K562 (cell line): ENCODE measurements around the gene NKIRAS2. TPM values are rescaled to one million over a fixed set of nuclear protein-coding genes. Genes with fewer than 3 reads are reported as not detected.

Source experiments
- ATAC-seq: fragments of 200-7000 bp; cut with Tn5 transposase; 3 replicates; pipeline ENCODE4 v1.9.1; 2020; ENCODE audit warnings: moderate library complexity
- BruUV-seq: library from RNA; stranded (reverse); fragments of 400-500 nt; replicated peaks from 2 replicates; lab custom pipeline; 2021; lab: Mats Ljungman, UMichigan
- CTCF ChIA-PET: fragments of 300-600 bp; formaldehyde crosslinking; extraction: SDS; loops from one replicate; lab custom pipeline; 2021; ENCODE audit warnings: low intra/inter-chr PET ratio; lab: Yijun Ruan, JAX
- POLR2A ChIA-PET: fragments of 300-600, 350-650 bp; sonication (Branson Sonifier 250); formaldehyde crosslinking; extraction: SDS; loops from one replicate; lab custom pipeline; 2021; ENCODE audit warnings: antibody characterized with exemption, inconsistent platforms; lab: Yijun Ruan, JAX
- DNase-seq, 4 experiments: peaks; one replicate each; pipeline versions ENCODE4 v3.0.0 to v3.0.0-alpha.2; 2011 to 2018; ENCODE audit warnings: low spot score in 3 of 4, mixed read lengths in 3 of 4; ENCODE audit errors: extremely low read depth in 1 of 4
- FAIRE-seq: peaks from 2 replicates; lab custom pipeline; 2011; peaks lifted over from hg19 to GRCh38; lab: Jason Lieb, UNC
- H2AFZ ChIP-seq: 2 replicates; pipeline ENCODE4 v1.6.0; 2011; ENCODE audit warnings: low read depth, low read length, control low read depth, inconsistent platforms
- H3K27ac ChIP-seq: fragments of 200-600 bp; 3 replicates; pipeline ENCODE4 v1.8.0; 2011; ENCODE audit warnings: low read depth, mild to moderate bottlenecking, control low read depth, inconsistent platforms, low read length, moderate library complexity, mixed read lengths; ENCODE audit errors: extremely low read depth
- H3K27me3 ChIP-seq, 2 experiments: fragments of 300-600 bp in 1 of 2; 2 replicates in 1 of 2; 3 replicates in 1 of 2; pipeline versions ENCODE4 v1.6.0 to v1.8.0; 2011; ENCODE audit warnings: inconsistent platforms in 2 of 2, low read length in 2 of 2, mild to moderate bottlenecking in 1 of 2, mixed read lengths in 1 of 2, moderate library complexity in 1 of 2; ENCODE audit not compliant: control insufficient read depth in 2 of 2, insufficient read depth in 2 of 2
- H3K36me3 ChIP-seq: fragments of 300-600 bp; 3 replicates; pipeline ENCODE4 v1.8.0; 2011; ENCODE audit warnings: mild to moderate bottlenecking, low read length, inconsistent platforms; ENCODE audit not compliant: control insufficient read depth, insufficient read depth
- H3K4me1 ChIP-seq, 2 experiments: fragments of 200-600 bp in 1 of 2; replicated peaks in 1 of 2; 2 replicates in 1 of 2; 3 replicates in 1 of 2; pipeline versions ENCODE4 v1.5.1 to v1.8.0; 2011; ENCODE audit warnings: inconsistent platforms in 2 of 2, low read length in 2 of 2, mild to moderate bottlenecking in 1 of 2, mixed read lengths in 1 of 2, moderate library complexity in 1 of 2; ENCODE audit not compliant: control insufficient read depth in 2 of 2, insufficient read depth in 2 of 2
- H3K4me2 ChIP-seq: 2 replicates; pipeline ENCODE4 v1.6.1; 2011; ENCODE audit warnings: low read length, control low read depth, inconsistent platforms, mixed read lengths; ENCODE audit not compliant: insufficient read depth
- H3K4me3 ChIP-seq: fragments of 200-600 bp; sonication (generic), shearing (Covaris generic); 2 replicates; pipeline ENCODE4 v1.5.1; 2016; ENCODE audit warnings: control low read depth, inconsistent platforms
- H3K79me2 ChIP-seq: fragments of 200-600 bp; 3 replicates; pipeline ENCODE4 v1.8.0; 2011; ENCODE audit warnings: low read length, inconsistent platforms; ENCODE audit not compliant: control insufficient read depth, insufficient read depth
- H3K9ac ChIP-seq, 2 experiments: 2 replicates each; pipeline versions ENCODE4 v1.6.0 to v1.6.1; 2011; ENCODE audit warnings: low read depth in 2 of 2, low read length in 2 of 2, control low read depth in 1 of 2, inconsistent platforms in 1 of 2, mild to moderate bottlenecking in 1 of 2, mixed read lengths in 1 of 2; ENCODE audit not compliant: insufficient read depth in 1 of 2
- H3K9me1 ChIP-seq: one replicate; pipeline ENCODE4 v1.6.0; 2011; ENCODE audit warnings: inconsistent platforms, mild to moderate bottlenecking, low read length, moderate library complexity; ENCODE audit not compliant: control insufficient read depth, insufficient read depth
- H3K9me3 ChIP-seq: replicated peaks from 2 replicates; pipeline ENCODE4 v1.5.1; 2011; ENCODE audit warnings: low read depth, low read length, inconsistent platforms; ENCODE audit not compliant: control insufficient read depth, insufficient read depth
- H4K20me1 ChIP-seq: replicated peaks from 2 replicates; pipeline ENCODE4 v1.6.1; 2011; ENCODE audit warnings: low read length, inconsistent platforms, mixed read lengths; ENCODE audit not compliant: control insufficient read depth, insufficient read depth
- POLR2A ChIP-seq: fragments of 450-650 bp; conservative IDR thresholded peaks from 2 replicates; pipeline ENCODE4 v1.6.1; 2016
- POLR2AphosphoS5 ChIP-seq: IDR thresholded peaks from 2 replicates; pipeline ENCODE4 v1.6.1; 2011; ENCODE audit warnings: mild to moderate bottlenecking, low read depth, low read length, moderate library complexity; ENCODE audit not compliant: control insufficient read depth, insufficient read depth
- POLR2G ChIP-seq: fragments of 200-400 bp; formaldehyde crosslinking; IDR thresholded peaks from 2 replicates; pipeline ENCODE4 v1.6.1; 2017; ENCODE audit warnings: low read depth, mild to moderate bottlenecking, antibody characterized with exemption, low read length, moderate library complexity
- RBFOX2 ChIP-seq: fragments of 200-400 bp; formaldehyde crosslinking; IDR thresholded peaks from 2 replicates; pipeline ENCODE4 v1.6.1; 2017; ENCODE audit warnings: low read depth, mild to moderate bottlenecking, low read length, moderate library complexity
- RBM22 ChIP-seq: fragments of 200-400 bp; formaldehyde crosslinking; IDR thresholded peaks from 2 replicates; pipeline ENCODE4 v1.6.1; 2018; ENCODE audit warnings: low read length, low read depth; ENCODE audit not compliant: poor library complexity, severe bottlenecking
- SOX6 ChIP-seq: fragments of 450-650 bp; IDR thresholded peaks from 2 replicates; pipeline ENCODE4 v1.6.1; 2014; ENCODE audit warnings: mild to moderate bottlenecking
- SUPT5H ChIP-seq: fragments of 450-650 bp; IDR thresholded peaks from 2 replicates; pipeline ENCODE4 v1.6.1; 2016
- ZBTB26 ChIP-seq: fragments of 450-650 bp; formaldehyde crosslinking; IDR thresholded peaks from 2 replicates; pipeline ENCODE4 v1.4.0; 2022; ENCODE audit warnings: missing genetic modification characterization
- WGBS: fragments of 100-300 bp; shearing (Covaris generic); methylation state at CpG from one replicate; pipeline ENCODE4 v1.1.6; 2016; ENCODE audit warnings: low coverage, mixed read lengths; ENCODE audit not compliant: insufficient coverage; ENCODE audit errors: missing lambda C conversion rate; 5-methylcytosine and 5-hydroxymethylcytosine counted together
- in situ Hi-C: fragments of 300-500 bp; cut with MboI; formaldehyde crosslinking; loops from 4 replicates; pipeline ENCODE4 v1.15.0; 2018; ENCODE audit warnings: inconsistent platforms, mixed read lengths
- intact Hi-C: fragments of 100-400 bp; cut with micrococcal nuclease; formaldehyde crosslinking; loops from 2 replicates; pipeline ENCODE4 v1.14.2; 2022
- polyA plus RNA-seq, 8 experiments: library from polyadenylated mRNA; depleted of rRNA in 4 of 8; stranded (reverse) in 5 of 8; unstranded in 3 of 8; fragments of >200 nt; fragmentation: Nextera tagmentation in 2 of 8; fragmentation: Illumina TruSeq in 1 of 8; extraction: Ambion mirVana in 2 of 8; extraction: Trizol in 1 of 8; gene quantifications; 2 replicates each; pipeline versions ENCODE4 v1.2.1 to v1.2.3, GENCODE V29; 2011 to 2014; ENCODE audit warnings: inconsistent platforms in 1 of 8, missing spikeins in 1 of 8
- total RNA-seq, 7 experiments: library from RNA; depleted of rRNA in 6 of 7; stranded (reverse); fragments of >200 nt in 6 of 7; fragmentation: Illumina TruSeq in 2 of 7; extraction: Trizol in 2 of 7; gene quantifications; 2 replicates each; pipeline versions ENCODE4 v1.2.1 to v1.2.3, GENCODE V29; 2011 to 2021; ENCODE audit warnings: low replicate concordance in 1 of 7

NKIRAS2 gene
- total and polyA plus RNA-seq, 9 of the 15 experiments (the other 6 are each of a cell fraction or from before 2014, with no cell fraction given) = 10.1 to 65.5 (median 29.8) TPM

- H3K9ac ChIP-seq = peak overlapping the region in 1 of 2 experiments; percentile 80; a peak in 2 of 4 replicates
- DNase-seq (no peak), FAIRE-seq (peak; percentile 29), ATAC-seq (no peak; the same call in 1 of the 3 replicates)
- no peaks in the 10 kb centered on the region; the same call in 1 of the 2 replicates for H4K20me1 ChIP-seq
- peaks cover 4% of the 10 kb centered on the region; the same call in 2 of the 3 replicates for H3K79me2 ChIP-seq
- H3K27ac ChIP-seq = no peak overlapping the region; the same call in 2 of the 3 replicates
- in situ Hi-C loops = no loop called here
- H3K36me3 ChIP-seq = peaks cover 85% of the 10 kb centered on the region
- ChIA-PET CTCF (no interaction called here), POLR2A (interaction anchor here (0.7 to 2.1 kb wide), 9 partner anchors 9 to 141 kb away, joined by 3 to 6 read pairs (median 4); no protein-coding TSS in a partner anchor)
- intact Hi-C loops = no loop called here
- no peaks in the 10 kb centered on the region for H3K27me3 ChIP-seq
- H3K9me1 ChIP-seq = no peaks in the 10 kb centered on the region
- no peak overlapping the region for H2AFZ ChIP-seq
- H3K4me1 ChIP-seq = peaks cover under 1 to 20% of the 10 kb centered on the region in 2 experiments; a peak in 3 of 5 replicates
- no TSS peak for BruUV-seq
- no peaks in the 10 kb centered on the region; the same call in 1 of the 2 replicates for H3K9me3 ChIP-seq
- 86% methylated on average over 22 of the region's 22 CpGs for WGBS
- no peak overlapping the region for H3K4me2 ChIP-seq
- no peak overlapping the region for H3K4me3 ChIP-seq
- TF ChIP-seq RBFOX2 = 0 out of 2 replicates have a peak, but pooled peaks have one; percentile 28
- TF ChIP-seq ZBTB26 (CRISPR knock-in tag) = no peak
- 0 out of 2 replicates have a peak, but pooled peaks have one; percentile 17 for TF ChIP-seq SUPT5H
- peak; percentile 63; the same call in 1 of the 2 replicates for TF ChIP-seq POLR2G
- peak; percentile 28; the same call in 1 of the 2 replicates for TF ChIP-seq POLR2A
- TF ChIP-seq RBM22 = peak; percentile 58
- no peak for TF ChIP-seq SOX6
- TF ChIP-seq POLR2AphosphoS5 = peak; percentile 13; the same call in 1 of the 2 replicates
Measured at GRCh38 chr17:41972571-41973407, 47.1 kb upstream of the NKIRAS2 start.
